ENCODE data around the gene MAL. TPM values are rescaled to one million over a fixed set of nuclear protein-coding genes. Genes with fewer than 3 reads are reported as not detected.

MAL gene
- polyA plus RNA-seq, 1 of the 3 experiments (the other 2 are of a cell fraction) = not detected

DNA sequence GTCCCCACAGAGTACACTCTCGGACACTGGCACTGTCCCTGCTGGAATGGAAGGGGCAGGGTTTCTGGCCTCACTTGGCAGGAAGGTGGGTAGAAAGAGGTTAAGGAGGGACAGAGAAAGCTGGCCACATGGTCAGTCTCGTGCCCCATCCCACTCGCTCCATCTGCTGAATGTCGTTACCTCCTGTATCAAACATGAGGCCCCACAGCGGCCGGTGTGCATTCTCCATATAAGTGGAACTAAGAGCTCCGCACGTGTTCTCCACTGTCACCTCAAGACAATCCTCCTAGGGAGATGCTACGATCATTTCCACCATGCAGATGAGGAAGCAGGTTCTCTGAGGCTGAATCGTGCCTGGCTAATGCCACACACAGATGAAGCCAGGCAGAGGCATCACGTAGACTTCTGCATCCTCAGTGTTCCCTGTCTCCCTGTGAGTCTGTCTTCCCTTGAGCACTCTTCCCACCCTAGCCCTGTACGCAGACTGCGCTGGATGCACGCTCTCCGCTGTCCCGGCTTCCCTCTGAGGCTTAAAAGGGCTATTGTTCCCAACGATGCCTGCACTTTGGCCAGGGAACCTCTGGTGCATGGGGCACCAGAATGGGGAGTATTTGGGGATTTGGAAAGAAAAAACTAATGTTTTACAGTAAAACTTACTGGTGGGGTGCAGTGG, 35.1 kb downstream of the MAL start:
- Histone ChIP-seq H3K4me1 (ENCODE audit: control insufficient read depth in 1 of 2, insufficient read depth in 2 of 2, low read depth in 1 of 2, low read length in 1 of 2) (no peaks in the 10 kb centered on the region), H3K27me3 (ENCODE audit: insufficient read depth) (peaks cover 66% of the 10 kb centered on the region; the same call in 1 of the 2 replicates), H3K36me3 (replicated peaks in 1 of 2; ENCODE audit: control insufficient read depth in 1 of 2, insufficient read depth in 2 of 2, low read length in 1 of 2) (no peaks in the 10 kb centered on the region), H2AFZ (ENCODE audit: low read depth) (no peak overlapping the region), H3K9ac (no peak overlapping the region), H3F3A (replicated peaks; ENCODE audit: insufficient read depth) (no peaks in the 10 kb centered on the region), H3K9me3 (no peaks in the 10 kb centered on the region), H3K4me2 (no peak overlapping the region), H3K4me3 (ENCODE audit: low read depth in 2 of 2, low read length in 1 of 2) (no peak overlapping the region), H3K9me2 (no peaks in the 10 kb centered on the region), H4K20me1 (ENCODE audit: insufficient read depth) (no peaks in the 10 kb centered on the region), H3K79me2 (ENCODE audit: insufficient read depth) (no peaks in the 10 kb centered on the region), H3K27ac (ENCODE audit: low read depth in 2 of 2, low read length in 1 of 2) (no peak overlapping the region)
- POLR2A ChIA-PET = no interaction called here
- DNase-seq = no peak
- no peak for TF ChIP-seq TAF1 (IDR thresholded peaks at IDR 0.05; ENCODE audit: borderline replicate concordance, low read depth, low read length)
- TF ChIP-seq FOXM1 (IDR thresholded peaks at IDR 0.05; ENCODE audit: low read depth) = no peak
- no peak for TF ChIP-seq FOXJ3 (CRISPR knock-in tag; IDR thresholded peaks at IDR 0.05)
- no peak for TF ChIP-seq YY1 (IDR thresholded peaks at IDR 0.05; ENCODE audit: low read depth)
- no peak for TF ChIP-seq IRF3 (IDR thresholded peaks at IDR 0.05; ENCODE audit: low read depth, low read length)
- TF ChIP-seq, protein P1, sequence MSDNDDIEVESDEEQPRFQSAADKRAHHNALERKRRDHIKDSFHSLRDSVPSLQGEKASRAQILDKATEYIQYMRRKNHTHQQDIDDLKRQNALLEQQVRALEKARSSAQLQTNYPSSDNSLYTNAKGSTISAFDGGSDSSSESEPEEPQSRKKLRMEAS (IDR thresholded peaks at IDR 0.05; ENCODE audit: low read depth) = no peak
- TF ChIP-seq EZH2phosphoT487 (IDR thresholded peaks at IDR 0.05; ENCODE audit: borderline replicate concordance, low read depth) = no peak
- no peak for TF ChIP-seq FOSL2 (IDR thresholded peaks at IDR 0.05; ENCODE audit: borderline replicate concordance, low read depth)
- TF ChIP-seq, protein P2, sequence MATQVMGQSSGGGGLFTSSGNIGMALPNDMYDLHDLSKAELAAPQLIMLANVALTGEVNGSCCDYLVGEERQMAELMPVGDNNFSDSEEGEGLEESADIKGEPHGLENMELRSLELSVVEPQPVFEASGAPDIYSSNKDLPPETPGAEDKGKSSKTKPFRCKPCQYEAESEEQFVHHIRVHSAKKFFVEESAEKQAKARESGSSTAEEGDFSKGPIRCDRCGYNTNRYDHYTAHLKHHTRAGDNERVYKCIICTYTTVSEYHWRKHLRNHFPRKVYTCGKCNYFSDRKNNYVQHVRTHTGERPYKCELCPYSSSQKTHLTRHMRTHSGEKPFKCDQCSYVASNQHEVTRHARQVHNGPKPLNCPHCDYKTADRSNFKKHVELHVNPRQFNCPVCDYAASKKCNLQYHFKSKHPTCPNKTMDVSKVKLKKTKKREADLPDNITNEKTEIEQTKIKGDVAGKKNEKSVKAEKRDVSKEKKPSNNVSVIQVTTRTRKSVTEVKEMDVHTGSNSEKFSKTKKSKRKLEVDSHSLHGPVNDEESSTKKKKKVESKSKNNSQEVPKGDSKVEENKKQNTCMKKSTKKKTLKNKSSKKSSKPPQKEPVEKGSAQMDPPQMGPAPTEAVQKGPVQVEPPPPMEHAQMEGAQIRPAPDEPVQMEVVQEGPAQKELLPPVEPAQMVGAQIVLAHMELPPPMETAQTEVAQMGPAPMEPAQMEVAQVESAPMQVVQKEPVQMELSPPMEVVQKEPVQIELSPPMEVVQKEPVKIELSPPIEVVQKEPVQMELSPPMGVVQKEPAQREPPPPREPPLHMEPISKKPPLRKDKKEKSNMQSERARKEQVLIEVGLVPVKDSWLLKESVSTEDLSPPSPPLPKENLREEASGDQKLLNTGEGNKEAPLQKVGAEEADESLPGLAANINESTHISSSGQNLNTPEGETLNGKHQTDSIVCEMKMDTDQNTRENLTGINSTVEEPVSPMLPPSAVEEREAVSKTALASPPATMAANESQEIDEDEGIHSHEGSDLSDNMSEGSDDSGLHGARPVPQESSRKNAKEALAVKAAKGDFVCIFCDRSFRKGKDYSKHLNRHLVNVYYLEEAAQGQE (IDR thresholded peaks at IDR 0.05; ENCODE audit: low read depth, low read length) = no peak
- no peak for TF ChIP-seq POLR2AphosphoS5 (IDR thresholded peaks at IDR 0.05; ENCODE audit: low read depth, low read length)
- TF ChIP-seq CHD2 (IDR thresholded peaks at IDR 0.05; ENCODE audit: low read length, partially characterized antibody) = no peak
- no peak for TF ChIP-seq RAD21 (IDR thresholded peaks at IDR 0.05; ENCODE audit: low read length)
- TF ChIP-seq RFX5 (IDR thresholded peaks at IDR 0.05; ENCODE audit: low read length) = no peak
- TF ChIP-seq NRF1 (IDR thresholded peaks at IDR 0.05; ENCODE audit: low read depth, low read length) = no peak
- TF ChIP-seq RCOR1 (IDR thresholded peaks at IDR 0.05; ENCODE audit: low read length) = no peak
- TF ChIP-seq, protein P3, sequence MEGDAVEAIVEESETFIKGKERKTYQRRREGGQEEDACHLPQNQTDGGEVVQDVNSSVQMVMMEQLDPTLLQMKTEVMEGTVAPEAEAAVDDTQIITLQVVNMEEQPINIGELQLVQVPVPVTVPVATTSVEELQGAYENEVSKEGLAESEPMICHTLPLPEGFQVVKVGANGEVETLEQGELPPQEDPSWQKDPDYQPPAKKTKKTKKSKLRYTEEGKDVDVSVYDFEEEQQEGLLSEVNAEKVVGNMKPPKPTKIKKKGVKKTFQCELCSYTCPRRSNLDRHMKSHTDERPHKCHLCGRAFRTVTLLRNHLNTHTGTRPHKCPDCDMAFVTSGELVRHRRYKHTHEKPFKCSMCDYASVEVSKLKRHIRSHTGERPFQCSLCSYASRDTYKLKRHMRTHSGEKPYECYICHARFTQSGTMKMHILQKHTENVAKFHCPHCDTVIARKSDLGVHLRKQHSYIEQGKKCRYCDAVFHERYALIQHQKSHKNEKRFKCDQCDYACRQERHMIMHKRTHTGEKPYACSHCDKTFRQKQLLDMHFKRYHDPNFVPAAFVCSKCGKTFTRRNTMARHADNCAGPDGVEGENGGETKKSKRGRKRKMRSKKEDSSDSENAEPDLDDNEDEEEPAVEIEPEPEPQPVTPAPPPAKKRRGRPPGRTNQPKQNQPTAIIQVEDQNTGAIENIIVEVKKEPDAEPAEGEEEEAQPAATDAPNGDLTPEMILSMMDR (IDR thresholded peaks at IDR 0.05) = no peak
- TF ChIP-seq JUND (IDR thresholded peaks at IDR 0.05) = no peak
- TF ChIP-seq EP300 (IDR thresholded peaks at IDR 0.05; ENCODE audit: borderline replicate concordance in 1 of 2, low read depth in 1 of 2, low read length in 1 of 2) = no peak
- TF ChIP-seq, protein P4, sequence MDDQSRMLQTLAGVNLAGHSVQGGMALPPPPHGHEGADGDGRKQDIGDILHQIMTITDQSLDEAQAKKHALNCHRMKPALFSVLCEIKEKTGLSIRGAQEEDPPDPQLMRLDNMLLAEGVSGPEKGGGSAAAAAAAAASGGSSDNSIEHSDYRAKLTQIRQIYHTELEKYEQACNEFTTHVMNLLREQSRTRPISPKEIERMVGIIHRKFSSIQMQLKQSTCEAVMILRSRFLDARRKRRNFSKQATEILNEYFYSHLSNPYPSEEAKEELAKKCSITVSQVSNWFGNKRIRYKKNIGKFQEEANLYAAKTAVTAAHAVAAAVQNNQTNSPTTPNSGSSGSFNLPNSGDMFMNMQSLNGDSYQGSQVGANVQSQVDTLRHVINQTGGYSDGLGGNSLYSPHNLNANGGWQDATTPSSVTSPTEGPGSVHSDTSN (IDR thresholded peaks at IDR 0.05) = no peak
- no peak for TF ChIP-seq NFIC (IDR thresholded peaks at IDR 0.05; ENCODE audit: borderline replicate concordance)
- 31% methylated on average over 10 of the region's 17 CpGs for WGBS (ENCODE audit: low lambda C conversion rate)
- CTCF ChIA-PET = interaction anchor here (1.2 kb wide), 1 partner anchor 16 kb away, joined by 5 read pairs; no protein-coding TSS in a partner anchor

Measured in SK-N-SH (cell line).